GM12878 (cell line): ENCODE data around the gene ENAH.

ENCODE experiments used
- CBX3 ChIP-seq: fragments of 200-600 bp; sonication (generic); IDR thresholded peaks from 2 replicates; pipeline ENCODE4 v1.6.1; 2016; ENCODE audit warnings: low read depth, borderline replicate concordance
- EGR1 ChIP-seq, 2 experiments: IDR thresholded peaks; 1 replicate in 1 of 2; 2 replicates in 1 of 2; pipeline ENCODE4 v1.6.1; 2011 to 2012; ENCODE audit warnings: low read depth in 2 of 2, low read length in 2 of 2, borderline replicate concordance in 1 of 2, mild to moderate bottlenecking in 1 of 2, moderate library complexity in 1 of 2
- ETV6 ChIP-seq, 2 experiments: fragments of 450-650 bp in 1 of 2; IDR thresholded peaks in 1 of 2; conservative IDR thresholded peaks in 1 of 2; 2 replicates each; pipeline ENCODE4 v1.6.1; 2014; ENCODE audit warnings: antibody characterized with exemption in 1 of 2, borderline replicate concordance in 1 of 2, low read depth in 1 of 2, mild to moderate bottlenecking in 1 of 2, moderate library complexity in 1 of 2
- HDAC2 ChIP-seq: fragments of 200-600 bp; sonication (generic); IDR thresholded peaks from 2 replicates; pipeline ENCODE4 v1.6.1; 2017
- MYC ChIP-seq: IDR thresholded peaks from 2 replicates; pipeline ENCODE4 v1.6.1; 2011; ENCODE audit warnings: mild to moderate bottlenecking, low read length, moderate library complexity, inconsistent platforms; ENCODE audit not compliant: insufficient read depth, insufficient replicate concordance, insufficient read length, severe bottlenecking
- TCF7 ChIP-seq: IDR thresholded peaks from 2 replicates; pipeline ENCODE4 v1.6.1; 2014; ENCODE audit warnings: antibody characterized with exemption, borderline replicate concordance
- TF ChIP-seq, protein P1 (sequence below): IDR thresholded peaks from 2 replicates; pipeline ENCODE4 v1.6.1; 2012; ENCODE audit warnings: low read depth, low read length, improper control_type of control experiment
- TF ChIP-seq, protein P2 (sequence below), 3 experiments: IDR thresholded peaks in 2 of 3; conservative IDR thresholded peaks in 1 of 3; 2 replicates each; pipeline ENCODE4 v1.5.1; 2011; ENCODE audit warnings: low read depth in 3 of 3, low read length in 3 of 3, mild to moderate bottlenecking in 3 of 3, control low read depth in 2 of 3, moderate library complexity in 2 of 3, inconsistent platforms in 1 of 3, mixed read lengths in 1 of 3; ENCODE audit not compliant: control insufficient read depth in 2 of 3, insufficient read depth in 1 of 3; ENCODE audit errors: extremely low read depth in 1 of 3

DNA sequence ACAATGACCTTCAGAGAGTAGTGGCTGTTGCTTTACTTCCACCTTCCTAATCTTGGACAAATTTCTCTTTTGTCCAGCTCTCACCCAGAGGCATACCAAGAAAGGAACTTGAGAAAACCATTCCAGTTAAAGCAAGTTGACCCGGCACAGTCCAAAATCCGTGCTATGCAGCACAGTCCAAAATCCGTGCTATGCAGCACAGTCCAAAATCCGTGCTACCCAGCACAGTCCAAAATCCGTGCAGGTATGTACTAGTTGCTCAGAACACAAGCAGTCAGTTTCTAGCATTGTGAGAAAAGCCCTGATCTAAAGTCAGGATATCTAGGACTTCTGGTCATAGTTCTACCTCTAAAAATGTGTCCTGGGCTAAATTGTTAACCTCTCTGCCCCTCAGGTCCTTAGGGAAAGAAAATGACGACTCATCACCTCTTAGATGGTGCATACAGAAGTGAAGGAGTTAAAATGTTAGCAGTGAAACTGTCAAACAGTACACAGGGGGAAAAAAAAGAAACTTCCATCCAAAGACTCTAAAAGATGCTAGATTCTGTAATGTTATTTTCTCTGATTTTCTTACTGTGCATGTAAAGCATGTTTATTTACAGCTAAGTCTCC, 40.3 kb upstream of the ENAH start:
- TF ChIP-seq ETV6 (conservative IDR thresholded peaks at IDR 0.05 in 1 of 2, IDR thresholded peaks at IDR 0.05 in 1 of 2; ENCODE audit: borderline replicate concordance in 1 of 2, low read depth in 1 of 2) (no peak), TCF7 (no peak), HDAC2 (no peak), EGR1 (IDR thresholded peaks at IDR 0.05; ENCODE audit: borderline replicate concordance in 1 of 2, low read depth in 2 of 2, low read length in 2 of 2) (no peak), MYC (no peak), CBX3 (no peak)
- TF ChIP-seq, protein P1, sequence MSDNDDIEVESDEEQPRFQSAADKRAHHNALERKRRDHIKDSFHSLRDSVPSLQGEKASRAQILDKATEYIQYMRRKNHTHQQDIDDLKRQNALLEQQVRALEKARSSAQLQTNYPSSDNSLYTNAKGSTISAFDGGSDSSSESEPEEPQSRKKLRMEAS = no peak
- TF ChIP-seq, protein P2, sequence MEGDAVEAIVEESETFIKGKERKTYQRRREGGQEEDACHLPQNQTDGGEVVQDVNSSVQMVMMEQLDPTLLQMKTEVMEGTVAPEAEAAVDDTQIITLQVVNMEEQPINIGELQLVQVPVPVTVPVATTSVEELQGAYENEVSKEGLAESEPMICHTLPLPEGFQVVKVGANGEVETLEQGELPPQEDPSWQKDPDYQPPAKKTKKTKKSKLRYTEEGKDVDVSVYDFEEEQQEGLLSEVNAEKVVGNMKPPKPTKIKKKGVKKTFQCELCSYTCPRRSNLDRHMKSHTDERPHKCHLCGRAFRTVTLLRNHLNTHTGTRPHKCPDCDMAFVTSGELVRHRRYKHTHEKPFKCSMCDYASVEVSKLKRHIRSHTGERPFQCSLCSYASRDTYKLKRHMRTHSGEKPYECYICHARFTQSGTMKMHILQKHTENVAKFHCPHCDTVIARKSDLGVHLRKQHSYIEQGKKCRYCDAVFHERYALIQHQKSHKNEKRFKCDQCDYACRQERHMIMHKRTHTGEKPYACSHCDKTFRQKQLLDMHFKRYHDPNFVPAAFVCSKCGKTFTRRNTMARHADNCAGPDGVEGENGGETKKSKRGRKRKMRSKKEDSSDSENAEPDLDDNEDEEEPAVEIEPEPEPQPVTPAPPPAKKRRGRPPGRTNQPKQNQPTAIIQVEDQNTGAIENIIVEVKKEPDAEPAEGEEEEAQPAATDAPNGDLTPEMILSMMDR (IDR thresholded peaks at IDR 0.05 in 2 of 3, conservative IDR thresholded peaks at IDR 0.05 in 1 of 3; ENCODE audit: control insufficient read depth in 2 of 3, extremely low read depth in 1 of 3, insufficient read depth in 1 of 3, low read depth in 3 of 3, low read length in 3 of 3) = no peak
